Dedifferentiated amniotic fluid mesenchymal stem cell (primary cell): ENCODE results near the gene DIS3L.
A peak's percentile ranks its signal among the peaks of the same experiment; 100 is the strongest.
"Not testable (repeated sequence)": the region's sequence is repeated elsewhere in the genome, so short reads cannot be mapped to it uniquely, and the experiment has no call there.

Experiments
- DNase-seq: peaks from one replicate; pipeline ENCODE4 v3.0.0-alpha.2; 2016; ENCODE audit errors: extremely low spot score

DIS3L gene

DNA sequence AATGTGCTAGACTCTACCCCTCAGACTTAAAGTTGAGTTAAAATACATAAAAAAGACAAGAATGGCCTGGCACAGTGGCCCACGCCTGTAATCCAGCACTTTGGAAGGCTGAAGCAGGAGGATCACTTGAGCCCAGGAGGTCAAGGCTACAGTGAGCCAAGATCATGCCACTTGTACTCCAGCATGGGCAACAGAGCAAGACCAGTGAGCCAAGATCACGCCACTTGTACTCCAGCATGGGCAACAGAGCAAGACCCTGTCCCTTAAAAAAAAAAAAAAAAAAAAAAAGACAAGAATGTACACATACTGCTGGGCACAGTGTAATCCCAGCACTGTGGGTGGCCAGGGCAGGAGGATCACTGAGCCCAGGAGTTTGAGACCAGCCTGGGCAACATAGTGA lies 17.4 kb downstream of the DIS3L start:
- DNase-seq, result no peak

- DNase-seq, result no peak
Measured at GRCh38 chr15:66312144-66312543, 18.8 kb downstream of the DIS3L start.

DNA sequence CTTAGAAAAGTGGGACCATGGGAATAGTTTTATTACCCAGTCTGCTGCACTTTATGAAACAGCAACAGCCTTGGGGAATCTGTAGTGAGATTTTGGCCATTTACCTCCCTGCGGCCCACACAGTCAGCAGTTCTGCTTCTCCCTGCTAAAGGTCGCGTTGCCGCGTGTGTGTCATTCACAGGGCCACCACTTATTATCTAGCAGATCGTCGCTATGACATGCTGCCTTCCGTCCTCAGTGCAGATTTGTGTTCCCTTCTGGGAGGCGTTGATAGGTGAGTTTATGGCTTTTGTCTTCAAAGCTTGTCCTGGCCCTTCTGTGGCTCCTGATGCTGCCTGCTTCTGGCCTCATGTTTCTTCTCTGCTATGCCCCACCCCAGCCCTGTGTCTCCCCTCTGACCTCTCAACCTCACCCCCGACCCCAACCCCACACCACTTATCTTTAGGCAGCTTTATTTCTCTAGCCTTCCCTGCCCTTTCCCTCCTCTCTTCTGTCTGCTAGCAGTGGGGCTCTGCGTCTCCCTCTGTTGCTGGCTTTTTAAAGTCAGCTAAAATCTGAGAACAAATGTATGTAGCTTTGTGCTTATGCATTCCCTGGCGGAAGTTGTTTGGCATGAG lies 30.1 kb downstream of the DIS3L start:
- DNase-seq, result no peak

GRCh38 chr15:66326051-66326450 lies 32.7 kb downstream of the DIS3L start:
- no peak for DNase-seq

- no peak for DNase-seq
Measured at GRCh38 chr15:66327736-66328135, 34.4 kb downstream of the DIS3L start.

GRCh38 chr15:66328771-66329170 lies 35.4 kb downstream of the DIS3L start:
- no peak for DNase-seq

- DNase-seq, result not testable (repeated sequence)
Measured at GRCh38 chr15:66348530-66348929, 55.2 kb downstream of the DIS3L start.

DNA sequence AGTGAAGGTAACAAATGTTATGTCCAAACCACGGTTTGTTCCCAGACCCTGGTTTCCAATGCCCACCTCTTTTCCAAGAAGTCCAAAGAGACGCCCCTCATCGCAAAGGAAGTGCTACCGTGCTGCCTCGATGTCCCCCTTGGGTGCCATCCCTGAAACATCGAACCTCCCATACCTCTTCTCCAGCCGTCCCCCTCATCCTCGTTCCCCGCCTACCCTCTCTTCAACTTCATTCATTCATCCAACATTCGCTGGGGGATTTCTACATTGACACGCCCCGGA lies 62.6 kb downstream of the DIS3L start:
- DNase-seq, result no peak

- DNase-seq, result peak; percentile 82
Measured at GRCh38 chr15:66356359-66357236, 63.2 kb downstream of the DIS3L start, which contains the start of gene TIPIN. Gene TIPIN (minus strand): TSS chr15:66356685. CDS start chr15:66352947, 3,738 bp downstream.

DNA sequence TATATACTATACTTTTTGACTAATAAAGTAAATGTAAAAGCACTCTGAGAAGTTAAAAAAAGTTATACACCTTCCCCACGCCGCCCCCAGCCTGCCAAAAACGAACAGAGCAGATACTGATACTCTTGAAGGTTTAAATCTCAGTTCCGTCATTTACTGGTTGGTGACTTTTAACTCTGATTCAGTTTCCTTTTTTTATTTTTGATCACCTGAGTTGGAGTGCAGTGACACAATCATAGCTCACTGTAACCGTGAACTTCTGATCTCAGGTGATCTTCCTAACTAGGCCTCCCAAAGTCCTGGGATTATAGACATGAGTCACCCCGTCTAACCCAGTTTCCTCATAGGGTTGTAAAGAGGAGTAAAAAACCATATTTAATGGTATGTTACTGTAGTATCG lies 66.4 kb downstream of the DIS3L start:
- no peak for DNase-seq

DNA sequence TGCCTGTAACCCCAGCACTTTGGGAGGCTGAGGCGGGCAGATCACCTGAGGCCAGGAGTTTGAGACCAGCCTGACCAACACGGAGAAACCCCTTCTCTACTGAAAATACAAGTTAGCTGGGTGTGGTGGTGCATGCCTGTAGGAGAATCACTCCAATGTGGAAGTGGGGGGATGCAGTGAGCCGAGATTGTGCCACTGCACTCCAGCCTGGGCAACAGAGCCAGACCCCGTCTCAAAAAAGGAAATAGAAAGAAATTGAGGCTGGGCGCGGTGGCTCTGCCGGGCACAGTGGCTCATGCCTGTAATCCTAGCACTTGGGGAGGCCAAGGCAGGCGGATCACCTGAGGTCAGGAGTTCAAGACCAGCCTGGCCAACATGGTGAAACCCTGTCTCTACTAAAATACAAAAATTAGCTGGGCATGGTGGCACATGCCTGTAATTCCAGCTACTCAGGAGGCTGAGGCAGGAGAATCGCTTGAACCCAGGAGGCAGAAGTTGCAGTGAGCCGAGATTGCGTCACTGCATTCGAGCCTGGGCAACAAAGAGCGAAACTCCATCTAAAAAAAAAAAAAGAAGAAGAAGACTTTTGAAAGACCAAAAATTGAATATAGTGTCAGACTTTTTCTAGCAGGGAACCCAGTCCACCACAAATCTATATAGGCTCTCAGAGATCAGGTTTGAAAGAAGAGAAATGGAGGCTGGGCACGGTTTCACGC lies 68.5 kb downstream of the DIS3L start:
- not testable (repeated sequence) for DNase-seq

- no peak for DNase-seq
Measured at GRCh38 chr15:66362776-66363175, 69.4 kb downstream of the DIS3L start.

DNA sequence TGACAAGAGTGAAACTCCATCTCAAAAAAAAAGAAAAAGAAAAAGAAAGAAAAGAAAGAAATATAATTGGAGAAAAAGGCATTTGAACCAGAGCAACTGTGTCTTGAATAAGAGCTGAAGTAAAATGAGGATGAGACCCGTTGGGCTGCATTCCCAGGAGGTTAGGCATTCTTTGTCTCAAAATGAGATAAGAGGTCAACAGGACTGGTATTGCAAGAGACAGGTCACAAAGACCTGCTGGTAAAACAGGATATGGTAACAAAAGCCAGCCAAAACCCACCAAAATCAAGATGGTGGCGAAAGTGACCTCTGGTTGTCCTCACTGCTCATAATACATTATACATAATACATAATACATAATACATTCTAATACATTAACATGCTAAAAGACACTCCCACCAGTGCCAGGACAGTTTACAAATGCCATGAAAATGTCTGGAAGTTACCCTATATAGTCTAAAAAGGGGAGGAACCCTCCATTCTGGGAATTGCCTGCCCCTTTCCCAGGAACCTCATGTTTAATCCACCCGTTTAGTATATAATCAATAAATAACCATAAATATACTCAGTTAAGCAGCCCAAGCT lies 71.7 kb downstream of the DIS3L start:
- no peak for DNase-seq

GRCh38 chr15:66369773-66370651 lies 76.6 kb downstream of the DIS3L start:
- DNase-seq, result no peak

DNA sequence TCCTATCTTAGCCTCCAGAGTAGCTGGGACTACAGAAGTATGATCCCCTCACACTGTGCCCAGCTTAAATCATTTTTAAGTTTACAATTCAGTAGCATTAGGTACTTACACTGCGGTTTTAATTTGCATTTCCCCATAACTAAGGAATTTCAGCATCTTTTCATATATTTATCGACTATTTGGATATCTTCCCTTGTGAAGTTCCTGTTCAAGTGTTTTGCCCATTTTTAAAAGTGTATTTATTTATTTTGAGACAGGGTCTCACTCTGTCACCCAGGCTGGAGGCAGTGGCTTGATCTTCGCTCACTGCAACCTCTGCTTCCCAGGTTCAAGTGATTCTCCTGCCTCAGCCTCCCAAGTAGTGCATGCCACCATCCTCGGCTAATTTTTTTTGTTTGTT lies 80.8 kb downstream of the DIS3L start:
- no peak for DNase-seq

GRCh38 chr15:66378814-66379430 lies 85.6 kb downstream of the DIS3L start:
- no peak for DNase-seq

DNA sequence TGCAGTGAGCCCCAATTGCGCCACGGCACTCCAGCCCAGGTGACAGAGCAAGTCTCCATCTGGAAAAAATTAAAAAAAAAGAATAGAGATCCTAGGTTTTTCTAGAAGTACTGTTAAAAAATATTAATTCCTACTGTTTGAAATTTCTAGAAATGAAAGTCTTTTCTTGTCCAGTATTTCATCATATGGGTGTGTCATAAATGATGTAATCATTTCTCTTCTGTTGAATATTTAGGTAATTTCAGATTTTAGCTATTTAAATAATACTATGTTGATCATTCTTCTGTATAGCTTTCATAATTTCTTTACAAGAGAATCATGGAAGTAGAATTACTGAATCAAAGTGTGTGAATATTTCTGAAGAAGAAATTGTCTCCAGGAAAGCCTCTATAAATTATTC lies 88.0 kb downstream of the DIS3L start:
- not testable (repeated sequence) for DNase-seq
